Measurements from ENCODE around the gene SPINK14.

Gene SPINK14

DNA sequence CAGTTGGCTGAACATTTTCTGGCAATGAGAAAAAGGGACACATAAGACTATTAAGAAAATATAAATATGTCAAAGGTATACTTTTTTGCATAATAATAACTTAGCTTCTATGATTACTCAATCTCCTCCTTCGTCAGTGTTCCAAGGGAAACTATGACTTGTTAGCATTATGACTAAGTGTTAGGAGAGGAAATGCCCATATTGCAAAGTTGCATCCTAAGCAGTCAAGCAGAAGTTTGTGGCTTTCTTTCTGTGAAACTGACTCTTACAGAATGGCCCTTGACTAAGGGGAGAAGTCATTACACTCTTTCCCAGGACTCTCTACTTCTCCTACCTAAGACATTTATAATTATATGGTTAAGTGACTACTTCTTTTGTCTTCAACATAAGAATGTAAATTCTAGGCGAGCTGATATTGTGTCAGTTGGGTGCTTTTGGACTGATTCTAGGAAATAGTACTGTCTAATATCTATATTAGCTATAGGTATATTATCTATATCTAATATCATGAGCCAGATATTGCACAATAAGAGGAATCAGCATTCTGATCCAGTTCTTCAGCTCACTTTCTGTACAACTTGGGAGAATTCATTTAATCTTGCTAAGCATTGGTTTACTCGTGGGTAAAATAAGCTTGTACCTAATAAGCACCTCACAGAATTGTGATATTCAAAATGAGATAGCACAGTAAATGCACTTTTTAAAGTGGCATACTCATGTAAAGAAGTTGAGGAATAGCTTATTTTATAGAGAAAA, 18.1 kb downstream of the SPINK14 start:
- no peak for TF ChIP-seq CTCF (IDR thresholded peaks at IDR 0.05; ENCODE audit: control insufficient read depth, extremely low read depth, insufficient read depth)
- no peak overlapping the region for H3K4me3 ChIP-seq (ENCODE audit: low read depth, low read length)
- DNase-seq (ENCODE audit: low read depth): no peak

- no peak for DNase-seq (ENCODE audit: low read depth)
- H3K4me3 ChIP-seq (ENCODE audit: low read depth, low read length): no peak overlapping the region
- TF ChIP-seq CTCF (IDR thresholded peaks at IDR 0.05; ENCODE audit: control insufficient read depth, extremely low read depth, insufficient read depth): no peak
Measured at GRCh38 chr5:148191010-148191409, 22.7 kb downstream of the SPINK14 start.

- no peak for TF ChIP-seq CTCF (IDR thresholded peaks at IDR 0.05; ENCODE audit: control insufficient read depth, extremely low read depth, insufficient read depth)
- H3K4me3 ChIP-seq (ENCODE audit: low read depth, low read length): no peak overlapping the region
- peak; percentile 30 for DNase-seq (ENCODE audit: low read depth)
Measured at GRCh38 chr5:148193202-148193601, 24.9 kb downstream of the SPINK14 start.

- no peak overlapping the region for H3K4me3 ChIP-seq (ENCODE audit: low read depth, low read length)
- TF ChIP-seq CTCF (IDR thresholded peaks at IDR 0.05; ENCODE audit: control insufficient read depth, extremely low read depth, insufficient read depth): no peak
- no peak for DNase-seq (ENCODE audit: low read depth)
Measured at GRCh38 chr5:148201151-148201550, 32.8 kb downstream of the SPINK14 start.

DNA sequence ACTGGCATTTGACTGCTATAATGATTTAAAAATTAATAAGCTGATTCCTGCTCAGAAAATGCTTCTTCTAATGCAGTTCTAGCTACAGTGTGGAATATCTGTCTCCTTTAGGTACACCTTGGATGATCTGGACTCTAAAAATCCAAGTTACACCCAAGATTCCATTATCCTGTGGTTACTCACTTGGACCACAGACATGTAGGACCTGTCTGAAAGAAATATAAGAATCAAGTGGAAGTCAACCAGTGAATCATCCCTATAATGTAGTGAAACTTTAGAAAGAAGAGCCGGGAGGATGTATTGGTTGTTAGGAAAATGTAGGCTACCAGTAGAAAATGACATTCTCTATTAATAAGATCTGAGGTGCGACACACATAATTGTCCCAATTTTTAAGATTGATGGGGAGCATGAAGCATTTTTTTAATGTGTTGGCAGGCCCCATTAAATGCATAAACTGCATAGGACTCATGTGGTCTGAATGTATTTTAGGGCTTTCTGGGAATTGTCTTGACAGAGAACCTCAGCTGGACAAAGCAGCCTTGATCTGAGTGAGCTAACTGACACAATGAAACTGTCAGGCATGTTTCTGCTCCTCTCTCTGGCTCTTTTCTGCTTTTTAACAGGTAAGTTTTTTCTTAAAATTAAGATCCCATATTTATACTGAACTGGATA, 34.3 kb downstream of the SPINK14 start, which contains the start of gene SPINK6:
SPINK6 (plus strand) TSS at position 512 of the 673 bp plus-strand sequence; CDS start at position 567, 55 bp downstream.
- no peak for DNase-seq (ENCODE audit: low read depth)
- no peak within 1 kb of the TSS for H3K4me3 ChIP-seq (ENCODE audit: low read depth, low read length)
- no peak for TF ChIP-seq CTCF (IDR thresholded peaks at IDR 0.05; ENCODE audit: control insufficient read depth, extremely low read depth, insufficient read depth)

GRCh38 chr5:148205044-148205806, 36.9 kb downstream of the SPINK14 start:
- TF ChIP-seq CTCF (IDR thresholded peaks at IDR 0.05; ENCODE audit: control insufficient read depth, extremely low read depth, insufficient read depth): no peak
- no peak overlapping the region for H3K4me3 ChIP-seq (ENCODE audit: low read depth, low read length)
- no peak for DNase-seq (ENCODE audit: low read depth)

All from LNCaP clone FGC (cell line).